ENCODE data around the gene ITFG2. TPM values are rescaled to one million over a fixed set of nuclear protein-coding genes. Genes with fewer than 3 reads are reported as not detected.

Gene ITFG2
- total RNA-seq, 1 experiment from 2014 or later = 24.6 TPM

DNA sequence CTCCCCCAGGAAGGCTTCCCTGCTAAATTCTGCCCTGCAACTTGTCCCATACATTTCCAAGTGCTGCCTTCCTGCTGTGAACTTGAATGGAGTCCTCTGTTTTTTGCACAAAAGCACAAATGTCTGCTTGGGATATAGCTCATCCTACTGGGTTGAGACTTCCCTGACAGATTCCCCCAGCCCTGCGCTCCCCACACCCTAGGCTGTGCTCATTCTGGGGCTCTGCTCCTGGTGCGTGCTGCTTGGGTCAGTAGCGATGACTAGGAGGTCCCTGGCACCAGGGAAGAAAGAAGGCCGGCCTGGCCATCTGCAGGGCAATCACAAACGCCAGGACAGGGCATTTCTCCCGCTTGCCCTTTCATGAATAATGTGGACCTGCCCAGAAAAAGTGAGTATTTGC is 46.9 kb upstream of the ITFG2 start:
- Histone ChIP-seq H2AFZ (ENCODE audit: low read depth, low read length, poor library complexity, severe bottlenecking) (no peak overlapping the region), H3K9me2 (ENCODE audit: insufficient read depth) (no peaks in the 10 kb centered on the region), H3K79me2 (ENCODE audit: insufficient read depth, low read length) (no peaks in the 10 kb centered on the region), H3K9me3 (ENCODE audit: control insufficient read depth in 1 of 2, insufficient read depth in 1 of 2, low read depth in 1 of 2, low read length in 2 of 2) (no peaks in the 10 kb centered on the region), H3K4me3 (replicated peaks in 1 of 2; ENCODE audit: low read depth in 1 of 2, low read length in 2 of 2) (no peak overlapping the region), H3K9ac (ENCODE audit: low read length) (no peak overlapping the region), H3K36me3 (ENCODE audit: control insufficient read depth in 1 of 2, insufficient read depth in 2 of 2, low read length in 2 of 2) (no peaks in the 10 kb centered on the region), H3K27me3 (ENCODE audit: insufficient read depth, low read length) (peaks cover 26% of the 10 kb centered on the region), H3K4me2 (ENCODE audit: low read length) (no peak overlapping the region), H3K27ac (ENCODE audit: low read depth, low read length) (no peak overlapping the region), H3K4me1 (ENCODE audit: control insufficient read depth in 1 of 2, insufficient read depth in 2 of 2, low read length in 2 of 2) (no peaks in the 10 kb centered on the region), H4K20me1 (ENCODE audit: insufficient read depth) (no peaks in the 10 kb centered on the region)
- intact Hi-C loops (cut with micrococcal nuclease) = no loop called here
- DNase-seq (ENCODE audit: low read depth, low spot score) = no peak
- no peak for ATAC-seq
- POLR2A ChIA-PET = no interaction called here
- no TSS peak for BruUV-seq (replicated peaks)
- CTCF ChIA-PET = interaction anchor here (1.9 kb wide), 1 partner anchor 19 kb away, joined by 5 read pairs; no protein-coding TSS in a partner anchor
- TF ChIP-seq JUND (IDR thresholded peaks at IDR 0.05) = no peak
- no peak for TF ChIP-seq ZFX (IDR thresholded peaks at IDR 0.05)
- no peak for TF ChIP-seq SIN3A (IDR thresholded peaks at IDR 0.05; ENCODE audit: low read depth)
- no peak for TF ChIP-seq CEBPB (IDR thresholded peaks at IDR 0.05; ENCODE audit: low read depth)
- TF ChIP-seq ELF1 (IDR thresholded peaks at IDR 0.05; ENCODE audit: borderline replicate concordance, low read depth) = no peak
- no peak for TF ChIP-seq EGR1 (IDR thresholded peaks at IDR 0.05; ENCODE audit: low read depth)
- TF ChIP-seq, protein P1, sequence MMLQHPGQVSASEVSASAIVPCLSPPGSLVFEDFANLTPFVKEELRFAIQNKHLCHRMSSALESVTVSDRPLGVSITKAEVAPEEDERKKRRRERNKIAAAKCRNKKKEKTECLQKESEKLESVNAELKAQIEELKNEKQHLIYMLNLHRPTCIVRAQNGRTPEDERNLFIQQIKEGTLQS (IDR thresholded peaks at IDR 0.05) = no peak
- no peak for TF ChIP-seq SRF (IDR thresholded peaks at IDR 0.05; ENCODE audit: low read depth)
- TF ChIP-seq EZH2phosphoT487 (IDR thresholded peaks at IDR 0.05; ENCODE audit: borderline replicate concordance) = no peak
- TF ChIP-seq FOSL1 (IDR thresholded peaks at IDR 0.05; ENCODE audit: low read depth) = no peak
- TF ChIP-seq YY1 (IDR thresholded peaks at IDR 0.05; ENCODE audit: extremely low read depth, insufficient replicate concordance, low read depth, low read length) = no peak
- TF ChIP-seq POLR2AphosphoS5 (IDR thresholded peaks at IDR 0.05; ENCODE audit: low read depth, low read length) = no peak
- TF ChIP-seq, protein P2, sequence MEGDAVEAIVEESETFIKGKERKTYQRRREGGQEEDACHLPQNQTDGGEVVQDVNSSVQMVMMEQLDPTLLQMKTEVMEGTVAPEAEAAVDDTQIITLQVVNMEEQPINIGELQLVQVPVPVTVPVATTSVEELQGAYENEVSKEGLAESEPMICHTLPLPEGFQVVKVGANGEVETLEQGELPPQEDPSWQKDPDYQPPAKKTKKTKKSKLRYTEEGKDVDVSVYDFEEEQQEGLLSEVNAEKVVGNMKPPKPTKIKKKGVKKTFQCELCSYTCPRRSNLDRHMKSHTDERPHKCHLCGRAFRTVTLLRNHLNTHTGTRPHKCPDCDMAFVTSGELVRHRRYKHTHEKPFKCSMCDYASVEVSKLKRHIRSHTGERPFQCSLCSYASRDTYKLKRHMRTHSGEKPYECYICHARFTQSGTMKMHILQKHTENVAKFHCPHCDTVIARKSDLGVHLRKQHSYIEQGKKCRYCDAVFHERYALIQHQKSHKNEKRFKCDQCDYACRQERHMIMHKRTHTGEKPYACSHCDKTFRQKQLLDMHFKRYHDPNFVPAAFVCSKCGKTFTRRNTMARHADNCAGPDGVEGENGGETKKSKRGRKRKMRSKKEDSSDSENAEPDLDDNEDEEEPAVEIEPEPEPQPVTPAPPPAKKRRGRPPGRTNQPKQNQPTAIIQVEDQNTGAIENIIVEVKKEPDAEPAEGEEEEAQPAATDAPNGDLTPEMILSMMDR (IDR thresholded peaks at IDR 0.05 in 2 of 3, conservative IDR thresholded peaks at IDR 0.05 in 1 of 3; ENCODE audit: borderline replicate concordance in 1 of 3, insufficient read depth in 1 of 3, low read depth in 2 of 3, low read length in 2 of 3) = no peak
- TF ChIP-seq, protein P3, sequence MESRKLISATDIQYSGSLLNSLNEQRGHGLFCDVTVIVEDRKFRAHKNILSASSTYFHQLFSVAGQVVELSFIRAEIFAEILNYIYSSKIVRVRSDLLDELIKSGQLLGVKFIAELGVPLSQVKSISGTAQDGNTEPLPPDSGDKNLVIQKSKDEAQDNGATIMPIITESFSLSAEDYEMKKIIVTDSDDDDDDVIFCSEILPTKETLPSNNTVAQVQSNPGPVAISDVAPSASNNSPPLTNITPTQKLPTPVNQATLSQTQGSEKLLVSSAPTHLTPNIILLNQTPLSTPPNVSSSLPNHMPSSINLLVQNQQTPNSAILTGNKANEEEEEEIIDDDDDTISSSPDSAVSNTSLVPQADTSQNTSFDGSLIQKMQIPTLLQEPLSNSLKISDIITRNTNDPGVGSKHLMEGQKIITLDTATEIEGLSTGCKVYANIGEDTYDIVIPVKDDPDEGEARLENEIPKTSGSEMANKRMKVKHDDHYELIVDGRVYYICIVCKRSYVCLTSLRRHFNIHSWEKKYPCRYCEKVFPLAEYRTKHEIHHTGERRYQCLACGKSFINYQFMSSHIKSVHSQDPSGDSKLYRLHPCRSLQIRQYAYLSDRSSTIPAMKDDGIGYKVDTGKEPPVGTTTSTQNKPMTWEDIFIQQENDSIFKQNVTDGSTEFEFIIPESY (IDR thresholded peaks at IDR 0.05; ENCODE audit: extremely low read depth, insufficient replicate concordance, low read length) = no peak
- no peak for TF ChIP-seq RAD21 (IDR thresholded peaks at IDR 0.05; ENCODE audit: low read depth)
- TF ChIP-seq, protein P4, sequence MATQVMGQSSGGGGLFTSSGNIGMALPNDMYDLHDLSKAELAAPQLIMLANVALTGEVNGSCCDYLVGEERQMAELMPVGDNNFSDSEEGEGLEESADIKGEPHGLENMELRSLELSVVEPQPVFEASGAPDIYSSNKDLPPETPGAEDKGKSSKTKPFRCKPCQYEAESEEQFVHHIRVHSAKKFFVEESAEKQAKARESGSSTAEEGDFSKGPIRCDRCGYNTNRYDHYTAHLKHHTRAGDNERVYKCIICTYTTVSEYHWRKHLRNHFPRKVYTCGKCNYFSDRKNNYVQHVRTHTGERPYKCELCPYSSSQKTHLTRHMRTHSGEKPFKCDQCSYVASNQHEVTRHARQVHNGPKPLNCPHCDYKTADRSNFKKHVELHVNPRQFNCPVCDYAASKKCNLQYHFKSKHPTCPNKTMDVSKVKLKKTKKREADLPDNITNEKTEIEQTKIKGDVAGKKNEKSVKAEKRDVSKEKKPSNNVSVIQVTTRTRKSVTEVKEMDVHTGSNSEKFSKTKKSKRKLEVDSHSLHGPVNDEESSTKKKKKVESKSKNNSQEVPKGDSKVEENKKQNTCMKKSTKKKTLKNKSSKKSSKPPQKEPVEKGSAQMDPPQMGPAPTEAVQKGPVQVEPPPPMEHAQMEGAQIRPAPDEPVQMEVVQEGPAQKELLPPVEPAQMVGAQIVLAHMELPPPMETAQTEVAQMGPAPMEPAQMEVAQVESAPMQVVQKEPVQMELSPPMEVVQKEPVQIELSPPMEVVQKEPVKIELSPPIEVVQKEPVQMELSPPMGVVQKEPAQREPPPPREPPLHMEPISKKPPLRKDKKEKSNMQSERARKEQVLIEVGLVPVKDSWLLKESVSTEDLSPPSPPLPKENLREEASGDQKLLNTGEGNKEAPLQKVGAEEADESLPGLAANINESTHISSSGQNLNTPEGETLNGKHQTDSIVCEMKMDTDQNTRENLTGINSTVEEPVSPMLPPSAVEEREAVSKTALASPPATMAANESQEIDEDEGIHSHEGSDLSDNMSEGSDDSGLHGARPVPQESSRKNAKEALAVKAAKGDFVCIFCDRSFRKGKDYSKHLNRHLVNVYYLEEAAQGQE (IDR thresholded peaks at IDR 0.05; ENCODE audit: low read depth) = no peak
- no peak for TF ChIP-seq EZH2 (IDR thresholded peaks at IDR 0.05)
- RAD21 ChIA-PET (ENCODE audit: low non-redundant PET in 1 of 2, low total read pairs in 2 of 2, uncharacterized antibody in 2 of 2, unreplicated experiment in 2 of 2) = no interaction called here

Data from HCT116 (cell line).